Measurements from ENCODE around the gene SGSM2. TPM values are rescaled to one million over a fixed set of nuclear protein-coding genes. Genes with fewer than 3 reads are reported as not detected.

SGSM2 gene
- total RNA-seq, 1 experiment from 2014 or later = 49.0 TPM

DNA sequence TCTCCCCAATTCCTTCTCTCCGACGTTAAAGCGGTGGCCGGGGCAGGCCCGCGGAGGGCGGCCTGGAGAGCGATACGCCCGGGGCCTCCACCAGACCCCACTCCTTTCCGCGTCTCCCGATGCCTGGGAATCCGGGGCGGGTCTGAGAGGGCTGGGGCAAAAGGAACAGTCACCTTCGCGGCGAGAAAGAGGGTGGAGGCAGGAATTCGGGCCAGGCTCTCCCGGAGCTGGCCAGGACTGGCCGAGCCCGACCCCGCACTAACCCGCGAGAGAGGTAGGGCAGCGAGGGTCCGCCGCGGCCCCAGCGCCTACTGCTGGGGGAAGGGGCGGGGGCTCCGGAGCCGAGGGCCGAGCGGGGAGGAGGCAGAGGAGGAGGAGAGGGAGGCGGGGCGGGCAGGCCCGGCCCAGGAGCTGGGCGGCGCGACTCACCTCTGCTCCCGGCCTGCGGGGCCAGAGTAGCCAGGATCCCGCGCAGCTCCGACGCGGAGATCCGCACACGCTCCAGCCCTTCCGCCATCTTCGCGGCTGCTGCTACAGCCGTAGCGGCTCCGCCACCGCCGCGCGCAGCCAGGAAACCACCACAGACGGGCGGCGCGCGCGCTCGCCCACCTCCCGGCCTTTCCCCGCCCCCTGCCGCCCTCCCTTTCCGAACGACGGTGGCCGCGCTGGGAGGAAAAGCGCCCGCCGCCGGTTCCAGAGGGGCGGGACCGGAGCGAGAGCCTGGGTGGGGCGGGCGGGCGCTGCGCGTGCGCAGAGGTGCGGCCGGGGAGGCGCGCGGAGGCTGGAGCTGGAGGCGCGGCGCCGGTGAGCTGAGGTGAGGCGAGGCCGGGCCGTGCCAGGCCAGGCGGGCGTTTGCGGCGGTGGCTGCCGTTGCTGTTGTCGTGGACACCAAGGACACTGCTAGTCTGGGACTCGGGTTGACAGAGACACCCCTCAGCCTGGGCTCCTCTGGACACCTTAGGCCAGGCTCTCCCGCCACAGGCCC is 33.8 kb upstream of the SGSM2 start, which contains the start of the genes SMG6 and SRR:
Gene SMG6, minus strand, starts transcription at position 582 of the 985 bp plus-strand sequence. Its CDS starts 65 bp downstream, at position 517.
Gene SRR, plus strand, starts transcription at position 747 of the 985 bp plus-strand sequence. CDS start 11,611 bp downstream, outside the sequence.
- POLR2A ChIA-PET = interaction anchor here (0.7 kb wide), 1 partner anchor 158 kb away, joined by 3 read pairs; no protein-coding TSS in a partner anchor
- CTCF ChIA-PET = interaction anchor here (0.6 kb wide), 1 partner anchor 372 kb away, joined by 3 read pairs; no protein-coding TSS in a partner anchor
- Histone ChIP-seq H3K4me3 (ENCODE audit: low read depth in 2 of 2, low read length in 2 of 2) (peak within 1 kb of the TSS; percentile 75 to 92), H3K4me1 (ENCODE audit: control insufficient read depth, insufficient read depth, low read length) (peaks cover 3% of the 10 kb centered on the region), H3K36me3 (ENCODE audit: control insufficient read depth, insufficient read depth, low read length) (peaks cover 2% of the 10 kb centered on the region; the same call in 1 of the 2 replicates), H3K27ac (ENCODE audit: low read length) (peak within 1 kb of the TSS; percentile 83), H3K27me3 (ENCODE audit: control insufficient read depth, insufficient read depth, low read length) (no peaks in the 10 kb centered on the region), H3K9me3 (ENCODE audit: control insufficient read depth, insufficient read depth, low read depth, low read length) (no peaks in the 10 kb centered on the region)
- ATAC-seq = peak; percentile 98
- intact Hi-C loops (cut with micrococcal nuclease; ENCODE audit: unreplicated experiment) = no loop called here
- no peak for DNase-seq (ENCODE audit: low read depth, low spot score)
- in situ Hi-C loops (cut with HindIII; ENCODE audit: low pct_unique_long_range_greater_than_20kb, low sequenced_read_pairs) = no loop called here
- TF ChIP-seq POLR2AphosphoS5 (IDR thresholded peaks at IDR 0.05; ENCODE audit: low read depth, low read length) = peak; percentile 72
- TF ChIP-seq, protein P1, sequence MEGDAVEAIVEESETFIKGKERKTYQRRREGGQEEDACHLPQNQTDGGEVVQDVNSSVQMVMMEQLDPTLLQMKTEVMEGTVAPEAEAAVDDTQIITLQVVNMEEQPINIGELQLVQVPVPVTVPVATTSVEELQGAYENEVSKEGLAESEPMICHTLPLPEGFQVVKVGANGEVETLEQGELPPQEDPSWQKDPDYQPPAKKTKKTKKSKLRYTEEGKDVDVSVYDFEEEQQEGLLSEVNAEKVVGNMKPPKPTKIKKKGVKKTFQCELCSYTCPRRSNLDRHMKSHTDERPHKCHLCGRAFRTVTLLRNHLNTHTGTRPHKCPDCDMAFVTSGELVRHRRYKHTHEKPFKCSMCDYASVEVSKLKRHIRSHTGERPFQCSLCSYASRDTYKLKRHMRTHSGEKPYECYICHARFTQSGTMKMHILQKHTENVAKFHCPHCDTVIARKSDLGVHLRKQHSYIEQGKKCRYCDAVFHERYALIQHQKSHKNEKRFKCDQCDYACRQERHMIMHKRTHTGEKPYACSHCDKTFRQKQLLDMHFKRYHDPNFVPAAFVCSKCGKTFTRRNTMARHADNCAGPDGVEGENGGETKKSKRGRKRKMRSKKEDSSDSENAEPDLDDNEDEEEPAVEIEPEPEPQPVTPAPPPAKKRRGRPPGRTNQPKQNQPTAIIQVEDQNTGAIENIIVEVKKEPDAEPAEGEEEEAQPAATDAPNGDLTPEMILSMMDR (IDR thresholded peaks at IDR 0.05) = no peak
- no TSS peak for BruUV-seq (replicated peaks)

DNA sequence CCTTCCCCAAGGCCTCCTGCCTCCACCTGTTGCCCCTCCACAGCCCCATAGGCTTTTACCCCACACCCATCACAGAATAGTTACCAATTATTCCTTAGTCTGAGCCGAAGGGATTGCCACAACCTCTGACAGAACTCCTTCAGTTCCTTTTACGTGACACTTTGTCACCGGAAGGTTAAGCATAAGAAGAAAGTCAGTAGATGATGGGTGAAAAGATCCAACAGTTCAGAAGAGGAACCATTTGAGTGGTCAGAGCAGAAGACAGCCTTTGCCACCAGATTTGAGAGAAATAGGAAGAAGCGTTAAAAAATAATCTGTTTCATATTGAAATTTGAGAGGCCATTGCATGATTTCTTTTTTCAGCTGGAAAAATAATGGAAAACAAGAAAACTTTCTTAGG is 32.4 kb upstream of the SGSM2 start:
- BruUV-seq (replicated peaks) = TSS peak; percentile 93
- Histone ChIP-seq H3K27ac (ENCODE audit: low read length) (peak overlapping the region; percentile 75), H3K36me3 (ENCODE audit: control insufficient read depth, insufficient read depth, low read length) (peaks cover 2% of the 10 kb centered on the region; the same call in 1 of the 2 replicates), H3K27me3 (ENCODE audit: control insufficient read depth, insufficient read depth, low read length) (no peaks in the 10 kb centered on the region), H3K4me1 (ENCODE audit: control insufficient read depth, insufficient read depth, low read length) (peaks cover 3% of the 10 kb centered on the region), H3K4me3 (ENCODE audit: low read depth in 2 of 2, low read length in 2 of 2) (peak overlapping the region; percentile 75 to 92; a peak in 3 of 4 replicates), H3K9me3 (ENCODE audit: control insufficient read depth, insufficient read depth, low read depth, low read length) (no peaks in the 10 kb centered on the region)
- POLR2A ChIA-PET = no interaction called here
- in situ Hi-C loops (cut with HindIII; ENCODE audit: low pct_unique_long_range_greater_than_20kb, low sequenced_read_pairs) (no loop called here), intact Hi-C loops (cut with micrococcal nuclease; ENCODE audit: unreplicated experiment) (no loop called here)
- ATAC-seq = no peak
- no peak for DNase-seq (ENCODE audit: low read depth, low spot score)
- CTCF ChIA-PET = no interaction called here
- TF ChIP-seq SIN3A (IDR thresholded peaks at IDR 0.05; ENCODE audit: borderline replicate concordance, insufficient read depth, low read depth, low read length) (no peak), POLR2AphosphoS5 (IDR thresholded peaks at IDR 0.05; ENCODE audit: low read depth, low read length) (no peak), TCF7L2 (IDR thresholded peaks at IDR 0.05; ENCODE audit: low read depth, low read length) (no peak)
- TF ChIP-seq, protein P1 (IDR thresholded peaks at IDR 0.05) = no peak
- TF ChIP-seq, protein P2, sequence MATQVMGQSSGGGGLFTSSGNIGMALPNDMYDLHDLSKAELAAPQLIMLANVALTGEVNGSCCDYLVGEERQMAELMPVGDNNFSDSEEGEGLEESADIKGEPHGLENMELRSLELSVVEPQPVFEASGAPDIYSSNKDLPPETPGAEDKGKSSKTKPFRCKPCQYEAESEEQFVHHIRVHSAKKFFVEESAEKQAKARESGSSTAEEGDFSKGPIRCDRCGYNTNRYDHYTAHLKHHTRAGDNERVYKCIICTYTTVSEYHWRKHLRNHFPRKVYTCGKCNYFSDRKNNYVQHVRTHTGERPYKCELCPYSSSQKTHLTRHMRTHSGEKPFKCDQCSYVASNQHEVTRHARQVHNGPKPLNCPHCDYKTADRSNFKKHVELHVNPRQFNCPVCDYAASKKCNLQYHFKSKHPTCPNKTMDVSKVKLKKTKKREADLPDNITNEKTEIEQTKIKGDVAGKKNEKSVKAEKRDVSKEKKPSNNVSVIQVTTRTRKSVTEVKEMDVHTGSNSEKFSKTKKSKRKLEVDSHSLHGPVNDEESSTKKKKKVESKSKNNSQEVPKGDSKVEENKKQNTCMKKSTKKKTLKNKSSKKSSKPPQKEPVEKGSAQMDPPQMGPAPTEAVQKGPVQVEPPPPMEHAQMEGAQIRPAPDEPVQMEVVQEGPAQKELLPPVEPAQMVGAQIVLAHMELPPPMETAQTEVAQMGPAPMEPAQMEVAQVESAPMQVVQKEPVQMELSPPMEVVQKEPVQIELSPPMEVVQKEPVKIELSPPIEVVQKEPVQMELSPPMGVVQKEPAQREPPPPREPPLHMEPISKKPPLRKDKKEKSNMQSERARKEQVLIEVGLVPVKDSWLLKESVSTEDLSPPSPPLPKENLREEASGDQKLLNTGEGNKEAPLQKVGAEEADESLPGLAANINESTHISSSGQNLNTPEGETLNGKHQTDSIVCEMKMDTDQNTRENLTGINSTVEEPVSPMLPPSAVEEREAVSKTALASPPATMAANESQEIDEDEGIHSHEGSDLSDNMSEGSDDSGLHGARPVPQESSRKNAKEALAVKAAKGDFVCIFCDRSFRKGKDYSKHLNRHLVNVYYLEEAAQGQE (IDR thresholded peaks at IDR 0.05; ENCODE audit: insufficient read depth in 1 of 2, low read depth in 2 of 2, low read length in 1 of 2) = no peak
